AG04450 (cell line): ENCODE results near the gene APCDD1L. TPM values are rescaled to one million over a fixed set of nuclear protein-coding genes. Genes with fewer than 3 reads are reported as not detected.

Source experiments
- CTCF ChIA-PET: fragments of 300-600, 350-600 bp; formaldehyde crosslinking; extraction: SDS; loops from one replicate; lab custom pipeline; 2022; ENCODE audit warnings: antibody characterized with exemption, inconsistent platforms; lab: Charles Lee
- POLR2A ChIA-PET: fragments of 350-600 bp; formaldehyde crosslinking; extraction: SDS; loops from one replicate; lab custom pipeline; 2021; ENCODE audit warnings: antibody characterized with exemption, inconsistent platforms; lab: Yijun Ruan, JAX
- DNase-seq: peaks from one replicate; pipeline ENCODE4 v3.0.0-alpha.2; 2011; ENCODE audit warnings: low read depth, low spot score
- H3K27ac ChIP-seq: one replicate; pipeline ENCODE4 v1.5.1; 2012; ENCODE audit warnings: low read depth, low read length, control low read depth
- H3K27me3 ChIP-seq: one replicate; pipeline ENCODE4 v1.6.0; 2012; ENCODE audit warnings: low read length; ENCODE audit not compliant: control insufficient read depth, insufficient read depth
- H3K4me3 ChIP-seq: 2 replicates; pipeline ENCODE4 v1.5.1; 2011; ENCODE audit warnings: mild to moderate bottlenecking, low read depth, low read length, control low read depth
- H3K9me3 ChIP-seq: 2 replicates; pipeline ENCODE4 v1.5.1; 2012; ENCODE audit warnings: low read length; ENCODE audit not compliant: control insufficient read depth, insufficient read depth
- CTCF ChIP-seq: IDR thresholded peaks from 2 replicates; pipeline ENCODE4 v1.5.1; 2011; ENCODE audit warnings: low read depth, low read length, control low read depth, inconsistent platforms
- polyA plus RNA-seq: library from polyadenylated mRNA; depleted of rRNA; stranded (reverse); fragments of >200 nt; gene quantifications from 2 replicates; pipeline ENCODE4 v1.2.3, GENCODE V29; 2011

The APCDD1L gene
- polyA plus RNA-seq, 1 experiment: 8.6 TPM

- TF ChIP-seq CTCF: no peak
- H3K27ac ChIP-seq: no peak overlapping the region
- no peaks in the 10 kb centered on the region for H3K9me3 ChIP-seq
- H3K4me3 ChIP-seq: no peak overlapping the region
- POLR2A ChIA-PET: interaction anchor here (0.8 kb wide), 1 partner anchor 217 kb away, joined by 5 read pairs; the partner anchor contains the start of gene STX16
- no peaks in the 10 kb centered on the region for H3K27me3 ChIP-seq
- CTCF ChIA-PET: interaction anchor here (0.7 to 3.9 kb wide), 5 partner anchors 11 to 217 kb away, joined by 3 to 31 read pairs (median 6); partner anchors contain the start of gene STX16
- no peak for DNase-seq
Observed at GRCh38 chr20:58434326-58434725, 80.9 kb downstream of the APCDD1L start.

- POLR2A ChIA-PET: interaction anchor here (0.8 kb wide), 1 partner anchor 218 kb away, joined by 5 read pairs; the partner anchor contains the start of gene STX16
- Histone ChIP-seq H3K27me3 (no peaks in the 10 kb centered on the region), H3K9me3 (no peaks in the 10 kb centered on the region), H3K4me3 (no peak overlapping the region), H3K27ac (peak overlapping the region; percentile 12)
- TF ChIP-seq CTCF: no peak
- CTCF ChIA-PET: interaction anchor here (0.7 to 3.9 kb wide), 5 partner anchors 10 to 217 kb away, joined by 3 to 31 read pairs (median 6); partner anchors contain the start of gene STX16
- DNase-seq: peak; percentile 72
Observed at GRCh38 chr20:58433759-58434158, 81.4 kb downstream of the APCDD1L start.

GRCh38 chr20:58433029-58433647, 82.1 kb downstream of the APCDD1L start:
- no peak for DNase-seq
- TF ChIP-seq CTCF: no peak
- ChIA-PET POLR2A (no interaction called here), CTCF (interaction anchor here (0.8 to 3.9 kb wide), 3 partner anchors 14 to 195 kb away, joined by 3 to 31 read pairs (median 8); no protein-coding TSS in a partner anchor)
- Histone ChIP-seq H3K9me3 (no peaks in the 10 kb centered on the region), H3K4me3 (no peak overlapping the region), H3K27me3 (no peaks in the 10 kb centered on the region), H3K27ac (peak overlapping the region; percentile 31)

- H3K4me3 ChIP-seq: no peak overlapping the region
- TF ChIP-seq CTCF: no peak
- peak; percentile 44 for DNase-seq
- no peaks in the 10 kb centered on the region for H3K27me3 ChIP-seq
- ChIA-PET CTCF (interaction anchor here (0.8 to 1.4 kb wide), 6 partner anchors 15 to 219 kb away, joined by 3 to 8 read pairs (median 3); partner anchors contain the start of genes STX16 and VAPB), POLR2A (interaction anchor here (0.8 to 0.9 kb wide), 2 partner anchors 14 to 44 kb away, joined by 3 read pairs; partner anchors contain the start of gene VAPB)
- no peaks in the 10 kb centered on the region for H3K9me3 ChIP-seq
- H3K27ac ChIP-seq: no peak overlapping the region
Observed at GRCh38 chr20:58432186-58432954, 82.8 kb downstream of the APCDD1L start.
